HL-60 (cell line): ENCODE data around the gene SYK.

Experiments
- DNase-seq, 2 experiments: peaks; one replicate each; pipeline ENCODE4 v3.0.0-alpha.2; 2010 to 2020; ENCODE audit warnings: low read depth in 1 of 2, low spot score in 1 of 2
- H3K27ac ChIP-seq: fragments of 250-450 bp; sonication (Bioruptor Pico); replicated peaks from 2 replicates; pipeline ENCODE4 v1.5.1; 2020; ENCODE audit warnings: mild to moderate bottlenecking, moderate library complexity
- H3K27me3 ChIP-seq: fragments of 250-450 bp; sonication (Bioruptor Pico); 2 replicates; pipeline ENCODE4 v1.5.1; 2021; ENCODE audit warnings: mild to moderate bottlenecking, moderate library complexity; ENCODE audit not compliant: insufficient read depth, poor library complexity, severe bottlenecking
- H3K4me3 ChIP-seq: replicated peaks from 2 replicates; pipeline ENCODE4 v1.5.1; 2011; ENCODE audit warnings: mild to moderate bottlenecking, control low read depth, low read length; ENCODE audit not compliant: insufficient read depth
- GABPA ChIP-seq: IDR thresholded peaks from 2 replicates; pipeline ENCODE4 v1.6.1; 2012; ENCODE audit warnings: low read depth
- POLR2AphosphoS5 ChIP-seq: IDR thresholded peaks from 2 replicates; pipeline ENCODE4 v1.6.1; 2012; ENCODE audit warnings: low read depth
- SPI1 ChIP-seq: IDR thresholded peaks from 2 replicates; pipeline ENCODE4 v1.6.1; 2012; ENCODE audit warnings: low read depth, mild to moderate bottlenecking, borderline replicate concordance
- TF ChIP-seq, protein P1 (sequence below): IDR thresholded peaks from 2 replicates; pipeline ENCODE4 v1.6.1; 2012; ENCODE audit warnings: low read depth; ENCODE audit not compliant: insufficient replicate concordance
- TF ChIP-seq, protein P2 (sequence below): IDR thresholded peaks from one replicate; pipeline ENCODE4 v1.5.1; 2011; ENCODE audit warnings: low read length, control low read depth, inconsistent platforms; ENCODE audit not compliant: insufficient read depth

SYK gene

DNA sequence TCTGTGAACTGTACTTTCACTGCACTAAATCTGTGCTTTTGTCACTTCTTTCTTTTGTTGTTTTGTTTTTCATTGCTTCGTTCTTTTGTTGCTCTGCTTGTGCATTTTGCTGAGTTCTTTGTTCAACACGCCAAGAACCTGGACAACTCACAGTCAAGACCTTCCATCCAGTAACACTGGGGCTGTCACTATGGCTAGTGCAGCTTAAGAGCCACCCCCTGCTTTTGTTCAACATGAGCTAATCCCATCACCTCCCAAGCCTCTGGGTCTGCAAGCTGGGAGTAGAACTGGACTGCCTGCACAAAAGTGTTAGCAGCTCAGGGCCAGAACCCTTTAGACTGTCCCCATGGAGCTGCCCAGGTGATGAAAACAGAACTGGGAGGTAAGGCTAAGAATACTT, 143.7 kb downstream of the SYK start:
- peaks cover 5% of the 10 kb centered on the region for H3K27me3 ChIP-seq
- TF ChIP-seq, protein P1, sequence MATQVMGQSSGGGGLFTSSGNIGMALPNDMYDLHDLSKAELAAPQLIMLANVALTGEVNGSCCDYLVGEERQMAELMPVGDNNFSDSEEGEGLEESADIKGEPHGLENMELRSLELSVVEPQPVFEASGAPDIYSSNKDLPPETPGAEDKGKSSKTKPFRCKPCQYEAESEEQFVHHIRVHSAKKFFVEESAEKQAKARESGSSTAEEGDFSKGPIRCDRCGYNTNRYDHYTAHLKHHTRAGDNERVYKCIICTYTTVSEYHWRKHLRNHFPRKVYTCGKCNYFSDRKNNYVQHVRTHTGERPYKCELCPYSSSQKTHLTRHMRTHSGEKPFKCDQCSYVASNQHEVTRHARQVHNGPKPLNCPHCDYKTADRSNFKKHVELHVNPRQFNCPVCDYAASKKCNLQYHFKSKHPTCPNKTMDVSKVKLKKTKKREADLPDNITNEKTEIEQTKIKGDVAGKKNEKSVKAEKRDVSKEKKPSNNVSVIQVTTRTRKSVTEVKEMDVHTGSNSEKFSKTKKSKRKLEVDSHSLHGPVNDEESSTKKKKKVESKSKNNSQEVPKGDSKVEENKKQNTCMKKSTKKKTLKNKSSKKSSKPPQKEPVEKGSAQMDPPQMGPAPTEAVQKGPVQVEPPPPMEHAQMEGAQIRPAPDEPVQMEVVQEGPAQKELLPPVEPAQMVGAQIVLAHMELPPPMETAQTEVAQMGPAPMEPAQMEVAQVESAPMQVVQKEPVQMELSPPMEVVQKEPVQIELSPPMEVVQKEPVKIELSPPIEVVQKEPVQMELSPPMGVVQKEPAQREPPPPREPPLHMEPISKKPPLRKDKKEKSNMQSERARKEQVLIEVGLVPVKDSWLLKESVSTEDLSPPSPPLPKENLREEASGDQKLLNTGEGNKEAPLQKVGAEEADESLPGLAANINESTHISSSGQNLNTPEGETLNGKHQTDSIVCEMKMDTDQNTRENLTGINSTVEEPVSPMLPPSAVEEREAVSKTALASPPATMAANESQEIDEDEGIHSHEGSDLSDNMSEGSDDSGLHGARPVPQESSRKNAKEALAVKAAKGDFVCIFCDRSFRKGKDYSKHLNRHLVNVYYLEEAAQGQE, result no peak
- TF ChIP-seq GABPA (no peak), POLR2AphosphoS5 (no peak), SPI1 (no peak)
- TF ChIP-seq, protein P2, sequence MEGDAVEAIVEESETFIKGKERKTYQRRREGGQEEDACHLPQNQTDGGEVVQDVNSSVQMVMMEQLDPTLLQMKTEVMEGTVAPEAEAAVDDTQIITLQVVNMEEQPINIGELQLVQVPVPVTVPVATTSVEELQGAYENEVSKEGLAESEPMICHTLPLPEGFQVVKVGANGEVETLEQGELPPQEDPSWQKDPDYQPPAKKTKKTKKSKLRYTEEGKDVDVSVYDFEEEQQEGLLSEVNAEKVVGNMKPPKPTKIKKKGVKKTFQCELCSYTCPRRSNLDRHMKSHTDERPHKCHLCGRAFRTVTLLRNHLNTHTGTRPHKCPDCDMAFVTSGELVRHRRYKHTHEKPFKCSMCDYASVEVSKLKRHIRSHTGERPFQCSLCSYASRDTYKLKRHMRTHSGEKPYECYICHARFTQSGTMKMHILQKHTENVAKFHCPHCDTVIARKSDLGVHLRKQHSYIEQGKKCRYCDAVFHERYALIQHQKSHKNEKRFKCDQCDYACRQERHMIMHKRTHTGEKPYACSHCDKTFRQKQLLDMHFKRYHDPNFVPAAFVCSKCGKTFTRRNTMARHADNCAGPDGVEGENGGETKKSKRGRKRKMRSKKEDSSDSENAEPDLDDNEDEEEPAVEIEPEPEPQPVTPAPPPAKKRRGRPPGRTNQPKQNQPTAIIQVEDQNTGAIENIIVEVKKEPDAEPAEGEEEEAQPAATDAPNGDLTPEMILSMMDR, result no peak
- H3K4me3 ChIP-seq, result no peak overlapping the region
- DNase-seq, result no peak
- H3K27ac ChIP-seq, result no peak overlapping the region

DNA sequence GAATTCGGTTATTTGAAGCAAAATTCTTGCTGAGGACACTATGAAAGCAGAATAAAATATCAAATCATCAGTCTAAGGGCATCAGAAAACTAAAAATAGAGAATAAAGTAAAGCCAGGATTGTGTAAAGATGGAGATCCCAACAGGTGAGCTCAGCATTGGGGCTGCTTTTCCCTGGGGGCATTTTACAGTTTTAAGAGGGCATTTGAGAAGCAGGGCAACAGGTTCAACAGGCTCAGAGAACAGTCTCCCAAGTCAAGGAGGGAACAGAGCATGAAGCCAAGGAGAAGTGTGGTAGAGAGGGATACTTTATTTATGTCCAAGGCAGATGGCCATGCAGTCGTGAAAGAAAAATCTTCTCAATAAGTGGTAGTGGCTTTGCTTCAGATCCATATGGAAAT, 145.4 kb downstream of the SYK start:
- no peak overlapping the region for H3K27ac ChIP-seq
- no peak for DNase-seq
- H3K4me3 ChIP-seq, result no peak overlapping the region
- H3K27me3 ChIP-seq, result peaks cover 5% of the 10 kb centered on the region
- TF ChIP-seq, protein P1, result no peak
- TF ChIP-seq, protein P2, result no peak
- TF ChIP-seq GABPA, result no peak
- TF ChIP-seq POLR2AphosphoS5, result no peak
- TF ChIP-seq SPI1, result no peak
